C4-2B (cell line): Measurements from ENCODE around the gene GMDS.

ENCODE experiments used
- ZFX ChIP-seq: fragments of 450-650 bp; IDR thresholded peaks from 2 replicates; pipeline ENCODE4 v1.6.1; 2017
- TF ChIP-seq, protein P1 (sequence below): fragments of 450-650 bp; conservative IDR thresholded peaks from 2 replicates; pipeline ENCODE4 v1.5.1; 2017; ENCODE audit warnings: mild to moderate bottlenecking

DNA sequence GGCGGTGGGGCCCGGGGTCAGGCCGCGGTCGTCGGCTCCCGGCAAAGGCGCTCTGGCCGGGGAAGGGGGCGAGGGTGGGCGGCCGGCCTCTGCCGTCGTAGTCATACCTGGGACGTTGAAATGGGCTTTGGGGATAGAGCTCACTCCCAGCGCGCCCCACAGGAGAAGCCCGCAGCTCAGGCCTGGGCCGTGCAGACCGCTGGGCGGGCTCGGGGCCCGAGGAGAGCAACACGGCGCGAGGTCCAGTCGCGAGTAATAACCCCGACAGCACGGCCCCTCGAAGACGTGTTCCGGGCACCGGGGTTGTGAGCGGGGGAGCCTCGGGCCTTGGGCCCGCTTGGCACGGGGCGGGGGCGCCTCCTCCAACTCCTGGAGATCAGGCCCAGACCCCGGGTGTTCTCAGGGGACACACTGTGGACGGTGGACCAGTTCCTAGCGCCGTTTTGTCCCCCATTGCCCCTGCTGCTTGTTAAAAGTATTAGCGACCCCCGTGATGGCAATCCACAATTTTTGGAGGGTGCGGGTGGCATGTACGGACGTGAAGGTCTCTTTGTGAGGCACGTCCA lies 624.8 kb downstream of the GMDS start:
- TF ChIP-seq, protein P1, sequence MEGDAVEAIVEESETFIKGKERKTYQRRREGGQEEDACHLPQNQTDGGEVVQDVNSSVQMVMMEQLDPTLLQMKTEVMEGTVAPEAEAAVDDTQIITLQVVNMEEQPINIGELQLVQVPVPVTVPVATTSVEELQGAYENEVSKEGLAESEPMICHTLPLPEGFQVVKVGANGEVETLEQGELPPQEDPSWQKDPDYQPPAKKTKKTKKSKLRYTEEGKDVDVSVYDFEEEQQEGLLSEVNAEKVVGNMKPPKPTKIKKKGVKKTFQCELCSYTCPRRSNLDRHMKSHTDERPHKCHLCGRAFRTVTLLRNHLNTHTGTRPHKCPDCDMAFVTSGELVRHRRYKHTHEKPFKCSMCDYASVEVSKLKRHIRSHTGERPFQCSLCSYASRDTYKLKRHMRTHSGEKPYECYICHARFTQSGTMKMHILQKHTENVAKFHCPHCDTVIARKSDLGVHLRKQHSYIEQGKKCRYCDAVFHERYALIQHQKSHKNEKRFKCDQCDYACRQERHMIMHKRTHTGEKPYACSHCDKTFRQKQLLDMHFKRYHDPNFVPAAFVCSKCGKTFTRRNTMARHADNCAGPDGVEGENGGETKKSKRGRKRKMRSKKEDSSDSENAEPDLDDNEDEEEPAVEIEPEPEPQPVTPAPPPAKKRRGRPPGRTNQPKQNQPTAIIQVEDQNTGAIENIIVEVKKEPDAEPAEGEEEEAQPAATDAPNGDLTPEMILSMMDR: no peak
- no peak for TF ChIP-seq ZFX
